RCC 7860 (cell line): Measurements from ENCODE around the gene DUS1L.

Experiments
- DNase-seq: peaks from one replicate; pipeline ENCODE4 v3.0.0-alpha.2; 2015; ENCODE audit warnings: low spot score
- FAIRE-seq: peaks from 2 replicates; lab custom pipeline; 2012; peaks lifted over from hg19 to GRCh38; lab: Jason Lieb, UNC

The DUS1L gene

GRCh38 chr17:82029391-82029790 lies 36.2 kb downstream of the DUS1L start:
- FAIRE-seq: no peak

DNA sequence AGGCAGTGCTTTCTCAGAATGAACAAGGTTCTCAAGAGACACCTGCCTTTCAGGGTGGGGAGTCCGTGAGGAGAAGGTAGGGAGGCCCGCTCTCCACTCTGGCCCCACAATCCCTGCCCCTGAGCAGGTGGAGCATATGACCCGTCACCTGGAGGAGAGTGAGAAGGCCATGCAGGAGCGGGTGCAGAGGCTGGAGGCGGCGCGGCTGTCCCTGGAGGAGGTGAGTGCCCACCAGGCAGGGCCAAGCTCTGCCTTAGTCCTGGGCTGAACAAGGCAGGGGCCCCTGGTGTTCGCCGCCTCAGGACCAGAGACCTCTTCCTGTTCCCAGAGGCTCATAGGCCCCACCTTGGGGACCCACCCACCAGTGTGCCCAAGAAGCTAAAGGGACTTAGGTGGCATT lies 36.6 kb downstream of the DUS1L start:
- DNase-seq (no peak), FAIRE-seq (no peak)

More at GRCh38 chr17:82029391-82029790, 36.2 kb downstream of the DUS1L start:
- no peak for DNase-seq

DNA sequence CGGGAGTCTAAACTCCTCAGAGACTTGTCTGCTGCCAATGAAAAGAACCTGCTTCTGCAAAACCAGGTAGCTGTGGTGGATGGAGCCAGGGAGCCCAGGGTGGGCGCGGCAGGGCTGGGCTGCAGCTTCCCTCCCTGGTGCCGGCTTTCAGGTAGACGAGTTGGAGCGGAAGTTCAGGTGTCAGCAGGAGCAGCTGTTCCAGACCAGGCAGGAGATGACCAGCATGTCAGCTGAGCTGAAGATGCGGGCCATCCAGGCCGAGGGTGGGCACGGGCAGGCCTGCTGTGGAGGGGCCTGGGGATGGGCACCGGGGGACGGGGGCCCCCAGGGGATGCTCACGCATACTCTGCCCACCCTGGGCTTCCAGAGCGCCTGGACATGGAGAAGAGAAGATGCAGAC lies 37.4 kb downstream of the DUS1L start:
- FAIRE-seq (no peak), DNase-seq (no peak)

DNA sequence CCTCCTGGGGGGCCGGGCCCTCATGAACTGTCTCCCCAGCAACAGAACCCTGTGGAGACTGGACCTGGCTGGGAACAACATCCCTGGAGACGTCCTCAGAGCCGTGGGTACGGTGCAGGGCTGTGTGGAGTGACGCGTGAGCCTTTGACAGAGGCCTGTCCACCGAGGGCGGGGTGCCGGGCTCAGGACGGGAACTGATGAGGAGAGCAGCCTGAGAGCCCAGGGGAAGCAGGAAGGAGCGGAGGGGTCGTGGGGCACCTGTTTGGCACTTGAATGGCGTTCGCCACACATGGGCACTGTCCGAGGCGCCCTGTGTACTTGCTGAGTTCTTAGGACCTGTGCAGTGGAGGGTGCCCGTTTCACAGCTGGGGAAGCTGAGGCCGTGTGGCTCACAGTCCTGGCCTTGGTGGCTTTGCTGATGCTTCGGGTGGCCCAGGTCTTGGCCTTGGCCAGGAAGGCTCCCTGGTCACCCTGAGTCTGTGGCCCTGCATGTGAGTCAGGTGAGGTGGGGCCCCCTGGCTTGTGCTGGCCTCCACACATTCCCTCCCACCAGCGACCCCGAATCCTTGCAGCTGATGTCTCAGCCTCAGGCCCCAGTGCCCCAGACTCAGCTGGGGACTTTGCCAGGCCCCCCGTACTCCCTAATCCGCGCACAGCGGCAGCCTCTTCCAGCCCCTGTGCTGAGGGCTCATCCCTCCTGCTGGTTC lies 40.0 kb downstream of the DUS1L start:
- no peak for FAIRE-seq

GRCh38 chr17:82024859-82025258 lies 40.7 kb downstream of the DUS1L start:
- FAIRE-seq: no peak

More for the DNA sequence above, 40.0 kb downstream of the DUS1L start:
- DNase-seq: no peak

DNA sequence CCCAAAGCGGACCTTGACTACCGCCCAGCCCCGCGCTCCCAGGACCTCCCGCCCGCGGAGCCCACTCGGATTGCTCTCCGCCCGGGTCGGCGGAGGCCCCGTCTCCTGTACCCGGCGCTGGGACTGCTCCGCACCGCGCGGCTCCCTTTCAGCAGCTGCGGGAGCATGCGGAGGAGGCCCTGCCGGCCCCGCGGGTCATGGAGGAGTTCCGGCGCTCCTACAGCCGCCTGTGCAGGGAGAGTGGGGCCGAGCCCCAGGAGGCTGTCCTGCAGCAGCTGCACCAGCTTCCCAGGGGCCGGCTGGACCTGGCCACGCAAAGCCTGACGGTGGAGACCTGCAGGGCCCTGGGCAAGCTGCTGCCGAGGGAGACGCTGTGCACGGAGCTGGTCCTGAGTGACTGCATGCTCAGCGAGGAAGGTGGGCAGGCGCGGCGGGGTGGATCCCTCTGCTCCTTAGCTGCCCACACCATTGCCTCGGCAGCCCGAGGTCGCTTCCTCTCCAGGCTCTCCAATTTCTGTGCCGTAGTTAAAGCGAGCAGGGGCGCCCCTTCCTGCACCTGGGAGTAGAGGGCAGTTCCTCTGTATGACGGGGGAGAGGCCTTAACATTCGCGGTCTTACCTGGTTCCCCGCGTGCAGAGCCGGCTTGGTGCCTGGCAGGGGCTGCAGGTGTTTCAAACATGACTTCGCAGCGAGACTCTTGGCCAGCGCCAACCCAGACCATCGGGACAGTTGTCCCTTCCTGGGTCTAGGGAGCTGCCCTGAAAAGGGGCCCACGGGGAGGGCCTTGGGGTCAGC lies 42.0 kb downstream of the DUS1L start:
- DNase-seq (no peak), FAIRE-seq (no peak)

More at GRCh38 chr17:82024859-82025258, 40.7 kb downstream of the DUS1L start:
- DNase-seq: no peak

- DNase-seq (peak; percentile 99), FAIRE-seq (peak; percentile 93)
Observed at GRCh38 chr17:82022981-82023446, 42.6 kb downstream of the DUS1L start, which contains the start of gene LRRC45. Gene LRRC45, plus strand, starts transcription at chr17:82023305. Its CDS starts 339 bp downstream, at chr17:82023644.

GRCh38 chr17:82022310-82022980 lies 43.2 kb downstream of the DUS1L start, which contains the start of gene CENPX:
Gene CENPX, minus strand, starts transcription at chr17:82022878. Its CDS starts 17 bp downstream, at chr17:82022861.
- DNase-seq: no peak
- FAIRE-seq: no peak

DNA sequence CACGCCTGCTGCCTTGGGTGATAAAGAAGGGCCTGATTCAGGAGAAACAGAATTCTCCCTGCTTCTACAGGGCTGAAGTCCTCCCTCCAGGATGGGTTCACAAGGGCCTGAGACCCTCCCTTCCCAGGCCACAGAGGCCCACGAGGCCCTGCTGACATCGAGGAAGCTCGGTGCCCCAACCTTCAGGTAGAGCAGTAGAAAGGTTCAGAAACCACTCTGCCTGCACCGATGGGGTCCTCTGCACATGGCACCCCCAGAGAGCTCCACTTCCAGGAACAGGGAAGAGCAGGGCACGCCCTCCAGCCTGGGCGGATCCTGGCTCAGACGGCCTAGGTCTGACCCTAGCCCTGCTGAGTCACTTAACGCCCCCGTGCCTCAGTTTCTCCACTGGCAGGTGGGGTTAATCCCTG lies 43.7 kb downstream of the DUS1L start:
- DNase-seq (no peak), FAIRE-seq (no peak)

- DNase-seq: peak; percentile 67
- FAIRE-seq: no peak
Observed at GRCh38 chr17:82021107-82021899, 44.3 kb downstream of the DUS1L start.

DNA sequence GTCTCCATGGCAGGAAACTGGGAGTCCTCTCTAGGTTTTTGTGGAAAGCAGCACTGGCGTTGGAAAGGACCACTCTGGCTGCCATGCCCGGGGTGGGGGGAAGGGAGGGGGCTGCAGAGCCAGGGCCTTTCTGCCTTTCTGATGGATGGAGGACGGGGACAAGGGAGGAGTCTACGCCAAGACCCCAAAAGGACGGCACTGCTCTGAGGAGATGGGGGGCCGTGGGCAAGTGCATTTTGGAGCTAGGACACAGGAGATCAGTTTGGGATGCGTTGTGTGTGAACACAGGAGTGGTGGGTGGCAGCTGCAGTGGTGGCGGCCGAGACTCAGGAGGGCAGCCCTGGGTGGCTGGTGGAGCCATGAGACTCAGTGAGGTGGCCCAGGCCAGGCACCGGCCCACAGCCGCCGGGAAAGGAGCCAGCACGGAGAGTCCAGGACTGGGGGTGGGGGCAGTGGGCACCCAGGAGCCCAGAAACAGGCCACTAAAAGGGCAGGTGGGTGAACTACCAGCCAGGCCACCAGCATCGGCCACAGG lies 45.0 kb downstream of the DUS1L start:
- FAIRE-seq (no peak), DNase-seq (no peak)

DNA sequence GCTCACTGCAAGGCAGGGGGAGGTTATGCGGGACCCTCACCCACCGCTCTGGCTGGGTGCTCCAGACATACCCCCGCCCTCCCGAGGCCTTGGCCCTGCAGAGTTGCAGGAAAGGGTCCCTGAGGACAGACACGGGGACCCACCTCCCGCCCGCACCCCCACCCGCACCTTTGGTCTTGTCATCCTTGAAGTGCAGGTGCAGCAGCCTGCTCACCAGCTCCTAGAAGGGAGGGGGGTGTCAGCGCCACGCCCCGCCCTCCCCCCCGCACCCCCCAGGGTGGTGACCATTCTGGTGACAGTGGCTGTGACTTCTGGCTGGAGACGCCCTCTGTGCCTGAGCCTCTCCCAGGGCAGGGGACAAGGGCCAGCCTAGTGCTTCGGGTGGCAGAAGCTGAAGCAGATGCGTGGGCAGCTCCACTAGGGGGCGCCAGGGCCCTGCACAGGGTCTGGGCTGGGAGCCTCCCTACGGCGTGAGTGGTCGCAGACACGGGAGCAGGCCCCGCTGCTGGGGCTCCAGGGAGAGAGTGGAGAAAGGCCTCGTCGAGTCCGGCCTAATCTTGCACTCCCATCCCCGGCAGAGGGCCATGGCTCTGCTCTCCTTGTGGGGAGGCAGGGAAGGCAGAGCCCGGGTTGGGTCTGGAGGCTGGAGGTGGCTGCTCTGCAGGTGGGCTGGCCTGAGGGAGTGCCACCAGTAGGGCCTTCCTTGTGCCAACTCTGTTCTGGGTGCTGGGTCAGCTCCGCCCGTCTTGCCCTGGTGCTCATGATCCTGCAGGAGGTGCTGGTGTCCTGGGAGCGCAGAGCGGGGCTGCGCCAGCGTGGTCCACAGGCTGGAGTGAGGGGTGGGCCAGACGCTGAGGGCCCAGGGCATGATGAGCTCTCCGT lies 45.7 kb downstream of the DUS1L start:
- DNase-seq (no peak), FAIRE-seq (no peak)

GRCh38 chr17:82018989-82019689 lies 46.5 kb downstream of the DUS1L start:
- FAIRE-seq: no peak
- no peak for DNase-seq

DNA sequence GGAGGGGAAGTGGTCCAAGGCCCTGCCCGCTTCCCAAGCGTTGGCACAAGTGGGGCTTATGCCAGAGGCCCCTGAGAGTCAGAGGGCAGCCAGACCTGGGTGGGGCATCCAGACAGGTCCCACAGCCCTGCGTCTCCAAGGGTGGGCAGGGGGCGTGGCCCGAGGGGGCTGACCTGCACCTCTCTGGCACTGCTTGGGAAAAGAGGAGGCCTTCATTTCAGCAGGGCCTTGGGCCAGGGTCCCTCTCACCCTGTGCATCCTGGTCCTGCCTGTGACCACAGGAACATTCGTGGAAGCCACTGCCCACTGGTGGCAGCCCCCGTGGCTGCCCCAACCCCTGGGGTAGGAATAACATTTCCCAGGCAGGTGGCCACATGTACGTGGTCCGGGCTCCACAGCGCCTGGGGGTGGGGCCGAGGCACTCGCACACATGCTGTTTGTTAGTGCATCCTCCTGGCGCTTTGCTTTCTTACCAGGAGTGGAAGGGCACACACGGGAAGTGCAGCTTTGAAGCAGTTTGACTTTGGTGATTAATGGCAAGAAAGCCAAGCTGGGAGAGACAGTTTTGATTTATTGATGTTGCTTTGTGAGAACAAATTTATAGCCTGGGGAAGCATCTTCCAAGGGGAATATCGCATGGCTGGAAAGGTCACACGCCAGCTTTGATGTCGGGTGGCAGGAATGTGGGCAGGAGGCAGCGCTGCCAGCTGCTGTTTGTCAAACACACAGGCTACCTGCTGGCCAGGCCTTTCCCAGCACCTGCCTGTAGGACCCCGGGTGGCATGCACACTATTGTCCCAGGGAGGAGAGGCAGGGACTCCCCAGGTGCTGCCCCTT lies 47.2 kb downstream of the DUS1L start:
- DNase-seq (no peak), FAIRE-seq (no peak)

DNA sequence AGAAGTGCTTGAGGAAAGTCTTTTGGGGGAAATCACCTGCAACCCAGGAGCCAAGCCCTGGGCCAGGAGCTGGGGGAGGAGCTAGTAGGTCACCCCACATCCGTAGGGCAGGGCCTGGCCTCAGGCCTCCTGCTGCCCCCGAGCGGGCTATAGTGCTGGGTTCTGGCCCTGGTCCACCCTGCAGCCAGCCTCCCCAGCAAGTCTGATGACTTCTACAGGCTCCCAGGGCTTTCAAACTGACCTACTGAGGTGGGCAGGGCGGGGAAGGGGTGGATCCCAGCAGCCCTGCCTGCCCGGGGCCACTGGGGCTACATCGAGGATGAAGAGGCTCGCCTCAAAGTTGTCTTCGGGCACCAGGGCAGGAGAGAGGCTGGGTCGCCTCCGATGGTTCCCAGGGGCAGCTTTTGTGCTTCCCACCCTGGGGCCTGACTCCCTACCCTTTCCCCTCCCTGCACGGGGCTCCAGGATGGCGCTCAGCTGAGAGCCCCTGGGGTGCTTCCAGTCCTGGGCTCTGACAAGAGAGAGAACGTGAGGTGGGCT lies 47.9 kb downstream of the DUS1L start:
- FAIRE-seq: no peak

DNA sequence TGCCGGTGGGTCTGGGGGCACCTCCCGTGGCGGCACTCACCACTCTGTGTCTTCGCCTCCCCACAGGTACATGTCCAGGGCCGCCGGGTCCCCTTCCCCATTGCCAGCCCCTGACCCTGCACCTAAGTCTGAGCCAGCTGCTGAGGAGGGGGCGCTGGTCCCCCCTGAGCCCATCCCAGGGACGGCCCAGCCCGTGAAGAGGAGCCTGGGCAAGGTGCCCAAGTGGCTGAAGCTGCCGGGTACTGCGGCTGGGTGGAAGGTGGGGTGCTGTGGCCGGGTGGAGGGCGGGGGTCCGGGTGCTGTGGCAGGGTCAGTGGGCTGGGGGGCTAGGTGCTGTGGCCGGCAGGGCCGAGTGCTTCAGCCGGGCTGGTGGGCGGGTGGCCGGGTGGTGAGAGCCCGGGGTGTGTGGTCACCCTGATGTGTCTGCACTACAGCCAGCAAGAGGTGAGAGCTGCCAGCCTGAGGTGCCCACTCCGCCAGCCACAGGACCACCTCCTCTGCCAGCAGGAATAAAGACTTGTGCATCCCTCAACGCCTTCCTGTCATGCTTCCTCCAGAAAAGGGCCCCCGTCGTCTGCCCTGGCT lies 48.6 kb downstream of the DUS1L start:
- FAIRE-seq: no peak
- DNase-seq: no peak

More for the DNA sequence above, 47.9 kb downstream of the DUS1L start:
- no peak for DNase-seq
